AG04449 (cell line): ENCODE results near the gene ANKS1A.

Source experiments
- CTCF ChIA-PET: fragments of 350-600 bp; formaldehyde crosslinking; extraction: SDS; loops from one replicate; lab custom pipeline; 2021; ENCODE audit warnings: antibody characterized with exemption; lab: Yijun Ruan, JAX
- POLR2A ChIA-PET: fragments of 400-600, 350-600 bp; formaldehyde crosslinking; extraction: SDS; loops from one replicate; lab custom pipeline; 2020; ENCODE audit warnings: antibody characterized with exemption, inconsistent platforms; lab: Yijun Ruan, JAX
- DNase-seq: peaks from one replicate; pipeline ENCODE4 v3.0.0-alpha.2; 2010; ENCODE audit warnings: low read depth, low spot score
- H3K4me3 ChIP-seq: 2 replicates; pipeline ENCODE4 v1.5.1; 2011; ENCODE audit warnings: low read depth, mild to moderate bottlenecking, control low read depth, low read length
- CTCF ChIP-seq: IDR thresholded peaks from one replicate; pipeline ENCODE4 v1.5.1; 2011; ENCODE audit warnings: mild to moderate bottlenecking, moderate library complexity, low read length, control low read depth, inconsistent platforms; ENCODE audit not compliant: insufficient read depth; ENCODE audit errors: missing control alignments

The ANKS1A gene

GRCh38 chr6:34900321-34901031 is 11.4 kb downstream of the ANKS1A start:
- ChIA-PET CTCF (interaction anchor here (1.3 kb wide), 1 partner anchor 340 kb away, joined by 6 read pairs; no protein-coding TSS in a partner anchor), POLR2A (no interaction called here)
- no peak for TF ChIP-seq CTCF
- DNase-seq = no peak
- no peak overlapping the region for H3K4me3 ChIP-seq

- POLR2A ChIA-PET = no interaction called here
- TF ChIP-seq CTCF = no peak
- no peak overlapping the region for H3K4me3 ChIP-seq
- no peak for DNase-seq
- CTCF ChIA-PET = interaction anchor here (1.3 kb wide), 1 partner anchor 238 kb away, joined by 6 read pairs; no protein-coding TSS in a partner anchor
Measured at GRCh38 chr6:34901930-34902329, 12.9 kb downstream of the ANKS1A start.

GRCh38 chr6:34904990-34905613 is 16.0 kb downstream of the ANKS1A start:
- TF ChIP-seq CTCF = no peak
- POLR2A ChIA-PET = interaction anchor here (0.7 kb wide), 1 partner anchor 86 kb away, joined by 3 read pairs; no protein-coding TSS in a partner anchor

GRCh38 chr6:34906826-34907225 is 17.8 kb downstream of the ANKS1A start:
- POLR2A ChIA-PET = no interaction called here
- CTCF ChIA-PET = no interaction called here
- TF ChIP-seq CTCF = no peak
- DNase-seq = no peak
- no peak overlapping the region for H3K4me3 ChIP-seq

More at GRCh38 chr6:34904990-34905613, 16.0 kb downstream of the ANKS1A start:
- no peak overlapping the region for H3K4me3 ChIP-seq
- CTCF ChIA-PET = interaction anchor here (0.9 kb wide), 1 partner anchor 9 kb away, joined by 3 read pairs; no protein-coding TSS in a partner anchor
- DNase-seq = no peak

DNA sequence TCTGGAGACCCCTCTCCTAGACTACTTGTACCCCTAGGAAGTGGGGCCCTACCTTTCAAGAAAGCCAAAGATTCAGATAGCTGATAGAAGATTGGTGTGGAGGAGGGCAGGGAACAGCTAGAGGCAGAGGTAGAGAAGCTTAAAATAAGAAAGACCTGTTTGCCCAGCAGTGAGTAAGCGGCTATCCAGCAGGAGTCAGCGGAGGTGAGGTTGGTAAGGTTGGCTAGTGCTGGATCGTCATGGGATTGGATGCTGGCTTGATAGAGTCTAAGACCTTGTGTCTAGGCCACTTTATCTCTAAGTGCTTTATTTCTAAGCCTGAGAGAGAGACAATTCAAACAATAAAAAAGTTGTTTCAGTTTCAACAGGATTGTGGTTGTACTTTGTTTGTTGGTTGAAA is 19.1 kb downstream of the ANKS1A start:
- no peak for TF ChIP-seq CTCF
- ChIA-PET CTCF (interaction anchor here (1.5 kb wide), 1 partner anchor 9 kb away, joined by 4 read pairs; no protein-coding TSS in a partner anchor), POLR2A (no interaction called here)
- DNase-seq = no peak
- no peak overlapping the region for H3K4me3 ChIP-seq

GRCh38 chr6:34909320-34909883 is 20.3 kb downstream of the ANKS1A start:
- DNase-seq = no peak

More at GRCh38 chr6:34909320-34909883, 20.3 kb downstream of the ANKS1A start:
- ChIA-PET CTCF (no interaction called here), POLR2A (no interaction called here)
- H3K4me3 ChIP-seq = no peak overlapping the region
- no peak for TF ChIP-seq CTCF
